GM12878 (cell line): ENCODE data around the gene SFT2D2.

Source experiments
- CTCF ChIP-seq, 3 experiments: IDR thresholded peaks in 2 of 3; conservative IDR thresholded peaks in 1 of 3; 2 replicates each; pipeline ENCODE4 v1.5.1; 2011; ENCODE audit warnings: low read depth in 3 of 3, low read length in 3 of 3, mild to moderate bottlenecking in 3 of 3, control low read depth in 2 of 3, moderate library complexity in 2 of 3, inconsistent platforms in 1 of 3, mixed read lengths in 1 of 3; ENCODE audit not compliant: control insufficient read depth in 2 of 3, insufficient read depth in 1 of 3; ENCODE audit errors: extremely low read depth in 1 of 3
- EZH2 ChIP-seq: IDR thresholded peaks from 2 replicates; pipeline ENCODE4 v1.6.1; 2012; ENCODE audit warnings: low read depth, mild to moderate bottlenecking, control low read depth, inconsistent platforms, low read length, borderline replicate concordance; ENCODE audit not compliant: control insufficient read depth
- MTA3 ChIP-seq: IDR thresholded peaks from 2 replicates; pipeline ENCODE4 v1.6.1; 2012; ENCODE audit warnings: low read length, inconsistent platforms, borderline replicate concordance
- SUZ12 ChIP-seq: fragments of 200-600 bp; sonication (generic); IDR thresholded peaks from one replicate; pipeline ENCODE4 v1.6.1; 2018; ENCODE audit warnings: antibody characterized with exemption, mild to moderate bottlenecking; ENCODE audit not compliant: unreplicated experiment
- YY1 ChIP-seq: IDR thresholded peaks from 2 replicates; pipeline ENCODE4 v1.6.1; 2011; ENCODE audit warnings: low read depth, mild to moderate bottlenecking, low read length

GRCh38 chr1:168261390-168261789 lies 35.6 kb downstream of the SFT2D2 start:
- no peak for TF ChIP-seq EZH2
- no peak for TF ChIP-seq SUZ12
- TF ChIP-seq CTCF (IDR thresholded peaks at IDR 0.05 in 2 of 3, conservative IDR thresholded peaks at IDR 0.05 in 1 of 3; ENCODE audit: control insufficient read depth in 2 of 3, extremely low read depth in 1 of 3, insufficient read depth in 1 of 3, low read depth in 3 of 3, low read length in 3 of 3) = no peak
- no peak for TF ChIP-seq MTA3
- no peak for TF ChIP-seq YY1
